ENCODE measurements around the gene OSBPL9.

GRCh38 chr1:51572365-51572764 lies 44.5 kb upstream of the OSBPL9 start:
- TF ChIP-seq CTCF (IDR thresholded peaks at IDR 0.05) = no peak
- no peak for TF ChIP-seq EZH2 (IDR thresholded peaks at IDR 0.05)
- no peak for TF ChIP-seq EZH2phosphoT487 (IDR thresholded peaks at IDR 0.05)
